Measurements from ENCODE around the gene PDE9A.

Gene PDE9A

DNA sequence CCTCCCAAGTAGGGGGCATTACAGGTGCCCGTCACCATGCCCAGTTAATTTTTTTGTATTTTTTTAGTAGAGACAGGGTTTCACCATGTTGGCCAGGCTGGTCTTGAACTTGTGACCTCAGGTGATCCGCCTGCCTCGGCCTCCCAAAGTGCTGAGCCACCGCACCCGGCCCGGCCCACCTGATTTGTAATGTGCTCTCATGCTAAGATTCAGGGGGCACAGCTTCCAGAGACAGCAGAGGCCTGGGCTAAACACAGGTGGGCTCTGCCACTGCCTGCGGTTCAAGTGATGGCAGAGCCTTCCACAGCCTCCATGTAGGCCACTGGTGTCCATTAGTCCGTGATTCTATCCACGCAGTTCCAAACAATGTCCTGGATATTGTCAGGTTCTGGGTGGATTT lies 98.4 kb downstream of the PDE9A start:
- H3K9me3 Mint-ChIP-seq = no peaks in the 10 kb centered on the region
- peaks cover 5% of the 10 kb centered on the region for H3K27me3 Mint-ChIP-seq (ENCODE audit: low read depth)
- TF ChIP-seq, protein P1, sequence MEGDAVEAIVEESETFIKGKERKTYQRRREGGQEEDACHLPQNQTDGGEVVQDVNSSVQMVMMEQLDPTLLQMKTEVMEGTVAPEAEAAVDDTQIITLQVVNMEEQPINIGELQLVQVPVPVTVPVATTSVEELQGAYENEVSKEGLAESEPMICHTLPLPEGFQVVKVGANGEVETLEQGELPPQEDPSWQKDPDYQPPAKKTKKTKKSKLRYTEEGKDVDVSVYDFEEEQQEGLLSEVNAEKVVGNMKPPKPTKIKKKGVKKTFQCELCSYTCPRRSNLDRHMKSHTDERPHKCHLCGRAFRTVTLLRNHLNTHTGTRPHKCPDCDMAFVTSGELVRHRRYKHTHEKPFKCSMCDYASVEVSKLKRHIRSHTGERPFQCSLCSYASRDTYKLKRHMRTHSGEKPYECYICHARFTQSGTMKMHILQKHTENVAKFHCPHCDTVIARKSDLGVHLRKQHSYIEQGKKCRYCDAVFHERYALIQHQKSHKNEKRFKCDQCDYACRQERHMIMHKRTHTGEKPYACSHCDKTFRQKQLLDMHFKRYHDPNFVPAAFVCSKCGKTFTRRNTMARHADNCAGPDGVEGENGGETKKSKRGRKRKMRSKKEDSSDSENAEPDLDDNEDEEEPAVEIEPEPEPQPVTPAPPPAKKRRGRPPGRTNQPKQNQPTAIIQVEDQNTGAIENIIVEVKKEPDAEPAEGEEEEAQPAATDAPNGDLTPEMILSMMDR (IDR thresholded peaks at IDR 0.05; ENCODE audit: unreplicated experiment in 3 of 3) = no peak
- no peak overlapping the region for H3K27ac Mint-ChIP-seq
- peaks cover 26% of the 10 kb centered on the region for H3K36me3 Mint-ChIP-seq (ENCODE audit: low read depth)
- peaks cover 3% of the 10 kb centered on the region for H3K4me1 Mint-ChIP-seq
- H3K4me3 Mint-ChIP-seq = no peak overlapping the region

DNA sequence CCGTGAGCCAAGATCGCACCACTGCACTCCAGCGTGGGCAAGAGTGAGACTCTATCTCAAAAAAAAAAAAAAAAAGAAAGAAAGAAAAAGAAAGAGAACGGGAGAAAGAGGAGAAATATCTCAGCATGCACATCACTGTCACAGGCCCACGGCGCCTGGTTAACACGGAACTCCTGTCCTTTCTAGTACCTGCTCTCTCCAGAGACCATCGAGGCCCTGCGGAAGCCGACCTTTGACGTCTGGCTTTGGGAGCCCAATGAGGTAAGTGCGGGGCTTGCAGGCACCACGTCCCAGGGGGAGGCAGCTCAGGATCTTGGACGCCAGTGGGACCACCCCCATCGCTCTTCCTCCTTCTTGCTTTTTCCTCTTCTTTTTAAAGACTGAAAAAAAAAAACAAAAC lies 100.4 kb downstream of the PDE9A start:
- H3K27ac Mint-ChIP-seq = no peak overlapping the region
- peaks cover 2% of the 10 kb centered on the region for H3K4me1 Mint-ChIP-seq
- H3K9me3 Mint-ChIP-seq = no peaks in the 10 kb centered on the region
- peaks cover 5% of the 10 kb centered on the region for H3K27me3 Mint-ChIP-seq (ENCODE audit: low read depth)
- TF ChIP-seq, protein P1 (IDR thresholded peaks at IDR 0.05; ENCODE audit: unreplicated experiment in 3 of 3) = no peak
- no peak overlapping the region for H3K4me3 Mint-ChIP-seq
- peaks cover 35% of the 10 kb centered on the region for H3K36me3 Mint-ChIP-seq (ENCODE audit: low read depth)

DNA sequence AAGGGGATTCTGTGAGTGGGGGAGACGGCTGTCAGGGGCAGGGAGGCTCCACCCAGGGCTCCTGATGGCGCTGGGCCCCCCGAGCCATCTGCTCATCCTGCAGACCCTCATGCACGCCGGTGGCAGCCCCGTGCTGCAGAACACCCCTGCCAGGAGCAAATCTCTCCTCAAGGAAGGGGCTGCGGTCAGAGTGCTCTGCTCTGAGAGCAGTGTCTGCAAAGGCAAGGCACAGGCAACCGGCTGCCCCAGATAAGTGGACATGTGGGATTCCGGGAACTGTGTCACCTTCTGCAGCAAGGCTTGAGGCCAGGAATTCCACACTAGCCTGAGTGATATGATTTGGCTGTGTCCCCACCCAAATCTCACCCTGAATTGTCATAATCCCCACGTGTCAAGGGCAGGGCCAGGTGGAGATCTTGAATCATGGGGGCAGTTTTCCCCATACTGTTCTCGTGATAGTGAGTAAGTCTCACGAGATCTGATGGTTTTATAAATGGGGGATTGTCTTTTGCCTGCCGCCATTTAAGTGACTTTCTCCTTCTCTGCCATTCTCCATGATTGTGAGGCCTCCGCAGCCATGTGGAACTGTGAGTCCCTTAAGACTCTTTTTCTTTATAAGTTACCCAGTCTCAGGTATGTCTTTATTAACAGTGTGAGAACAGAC lies 101.0 kb downstream of the PDE9A start:
- TF ChIP-seq, protein P1 (IDR thresholded peaks at IDR 0.05; ENCODE audit: unreplicated experiment in 3 of 3) = no peak
- H3K9me3 Mint-ChIP-seq = no peaks in the 10 kb centered on the region

DNA sequence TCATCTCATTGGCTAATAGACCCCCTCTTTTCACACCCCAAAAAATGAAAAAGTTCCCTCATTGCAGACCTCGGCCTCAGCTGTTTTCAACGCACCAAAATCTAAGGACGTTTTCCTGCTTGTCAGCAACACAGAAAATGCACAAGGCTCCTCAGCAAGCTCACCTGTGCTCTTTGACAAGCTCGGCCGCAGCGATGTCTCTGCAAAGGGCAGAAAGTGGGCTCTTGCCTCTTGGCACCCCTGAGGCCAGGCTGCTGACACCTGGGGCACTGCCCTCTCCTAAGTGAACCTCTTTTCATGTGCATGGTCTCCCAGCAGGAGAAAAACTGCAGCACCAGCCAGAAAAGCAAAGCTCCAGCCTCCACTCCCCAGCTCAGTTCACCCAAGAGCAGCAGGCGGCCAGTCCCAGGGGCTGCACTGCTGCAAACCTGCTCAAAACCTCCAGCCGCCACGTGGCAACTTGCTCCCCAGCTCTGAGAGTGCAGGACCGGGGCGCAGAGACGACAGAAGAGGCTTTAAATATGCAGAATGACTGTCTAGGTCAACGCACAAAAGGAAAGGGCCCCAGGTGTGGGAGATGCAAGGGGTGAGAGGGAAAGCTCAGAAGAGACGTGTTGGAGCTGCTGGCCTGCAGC lies 101.7 kb downstream of the PDE9A start:
- H3K4me1 Mint-ChIP-seq = no peaks in the 10 kb centered on the region
- H3K4me3 Mint-ChIP-seq = no peak overlapping the region
- peaks cover 5% of the 10 kb centered on the region for H3K27me3 Mint-ChIP-seq (ENCODE audit: low read depth)
- no peaks in the 10 kb centered on the region for H3K9me3 Mint-ChIP-seq
- TF ChIP-seq, protein P1 (IDR thresholded peaks at IDR 0.05; ENCODE audit: unreplicated experiment in 3 of 3) = no peak
- H3K27ac Mint-ChIP-seq = no peak overlapping the region
- peaks cover 43% of the 10 kb centered on the region for H3K36me3 Mint-ChIP-seq (ENCODE audit: low read depth)

More for the DNA sequence above, 101.0 kb downstream of the PDE9A start:
- Mint-ChIP-seq H3K36me3 (ENCODE audit: low read depth) (peaks cover 39% of the 10 kb centered on the region), H3K27me3 (ENCODE audit: low read depth) (peaks cover 5% of the 10 kb centered on the region), H3K27ac (no peak overlapping the region), H3K4me3 (no peak overlapping the region), H3K4me1 (no peaks in the 10 kb centered on the region)

DNA sequence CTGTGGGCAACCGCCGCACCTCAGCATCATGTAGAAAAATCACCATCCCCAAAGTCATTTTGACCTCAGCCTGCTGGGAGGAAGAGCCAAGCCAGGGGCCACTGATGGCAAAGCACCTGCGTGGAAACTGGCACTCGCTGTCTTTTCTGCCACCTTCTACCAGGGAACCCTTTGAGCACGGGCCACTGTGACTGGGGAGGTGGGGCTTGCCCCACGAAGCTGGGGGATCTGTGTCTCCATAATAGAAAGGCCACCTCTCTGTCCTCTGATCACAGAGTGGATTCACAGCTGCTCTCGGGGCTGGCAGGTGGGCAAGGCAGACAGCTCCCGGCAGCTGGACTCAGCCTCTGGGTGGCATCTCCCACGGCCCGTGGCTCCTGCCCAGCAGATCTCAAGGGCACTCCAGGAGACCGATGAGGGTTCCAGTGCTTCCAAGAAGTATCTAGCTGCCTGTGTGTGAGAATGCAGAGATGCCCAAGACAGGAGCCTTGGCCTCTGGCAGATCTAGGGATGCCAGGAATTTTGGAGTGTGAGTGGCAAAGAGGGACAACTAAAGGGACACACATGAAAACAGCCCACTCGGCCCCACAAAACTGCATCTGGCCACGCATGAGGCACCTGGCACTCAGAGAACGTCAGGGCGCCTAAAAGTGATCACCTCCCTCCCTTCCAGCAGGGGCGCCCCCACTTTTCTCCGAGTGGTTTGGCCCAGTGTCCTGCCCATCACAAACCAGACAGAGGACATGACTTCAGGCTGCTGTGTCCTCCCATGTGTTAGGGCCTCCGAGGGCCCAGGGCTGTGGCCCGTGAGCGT lies 102.6 kb downstream of the PDE9A start:
- Mint-ChIP-seq H3K4me3 (no peak overlapping the region), H3K9me3 (no peaks in the 10 kb centered on the region), H3K4me1 (no peaks in the 10 kb centered on the region), H3K27ac (no peak overlapping the region), H3K27me3 (ENCODE audit: low read depth) (peaks cover 5% of the 10 kb centered on the region), H3K36me3 (ENCODE audit: low read depth) (peaks cover 42% of the 10 kb centered on the region)
- TF ChIP-seq, protein P1 (IDR thresholded peaks at IDR 0.05; ENCODE audit: unreplicated experiment in 3 of 3) = no peak

Measured in nephron (organoid).